PFSK-1 (cell line): Measurements from ENCODE around the gene ADGRB2. TPM values are rescaled to one million over a fixed set of nuclear protein-coding genes. Genes with fewer than 3 reads are reported as not detected.

Experiments used
- FOXP2 ChIP-seq: optimal IDR thresholded peaks from 2 replicates; pipeline ENCODE3; 2011; ENCODE audit warnings: borderline replicate concordance, control low read depth, inconsistent platforms; ENCODE audit not compliant: insufficient read depth; ENCODE audit errors: extremely low read length, extremely low read depth
- POLR2AphosphoS5 ChIP-seq: IDR thresholded peaks from 2 replicates; pipeline ENCODE4 v1.6.1; 2012; ENCODE audit warnings: low read depth, mild to moderate bottlenecking, control low read depth, low read length, moderate library complexity
- REST ChIP-seq, 2 experiments: IDR thresholded peaks; 2 replicates each; pipeline versions ENCODE4 v1.6.1 to v1.8.0; 2011 to 2012; ENCODE audit warnings: low read depth in 2 of 2, low read length in 2 of 2, control low read depth in 1 of 2, inconsistent platforms in 1 of 2, mild to moderate bottlenecking in 1 of 2, moderate library complexity in 1 of 2; ENCODE audit not compliant: insufficient read depth in 1 of 2
- SIN3A ChIP-seq: IDR thresholded peaks from 2 replicates; pipeline ENCODE4 v1.6.1; 2012; ENCODE audit warnings: mild to moderate bottlenecking, low read length, moderate library complexity, borderline replicate concordance; ENCODE audit not compliant: insufficient read depth
- TAF1 ChIP-seq: IDR thresholded peaks from 2 replicates; pipeline ENCODE4 v1.6.1; 2012; ENCODE audit warnings: low read length, control low read depth, borderline replicate concordance; ENCODE audit not compliant: insufficient read depth
- polyA plus RNA-seq: library from polyadenylated mRNA; unstranded; fragments of >200 nt; gene quantifications from one replicate; pipeline ENCODE4 v1.2.1, GENCODE V29; 2012; ENCODE audit warnings: low read depth, missing spikeins; ENCODE audit not compliant: insufficient read length

The ADGRB2 gene
- 23.9 TPM for polyA plus RNA-seq

GRCh38 chr1:31764312-31765040 is at the start of gene ADGRB2:
Gene ADGRB2, minus strand, starts transcription at chr1:31764340. Its CDS starts 7,119 bp downstream, at chr1:31757221.
- TF ChIP-seq TAF1: no peak
- no peak for TF ChIP-seq REST (IDR thresholded peaks at IDR 0.05; ENCODE audit: insufficient read depth in 1 of 2, low read depth in 2 of 2, low read length in 2 of 2)
- no peak for TF ChIP-seq SIN3A
- no peak for TF ChIP-seq FOXP2
- no peak for TF ChIP-seq POLR2AphosphoS5

- TF ChIP-seq TAF1: no peak
- TF ChIP-seq SIN3A: no peak
- TF ChIP-seq REST (IDR thresholded peaks at IDR 0.05; ENCODE audit: insufficient read depth in 1 of 2, low read depth in 2 of 2, low read length in 2 of 2): no peak
- TF ChIP-seq POLR2AphosphoS5: no peak
- no peak for TF ChIP-seq FOXP2
These were observed 48.2 kb upstream of the ADGRB2 start for GRCh38 chr1:31812158-31812829.

GRCh38 chr1:31811605-31812004 is 47.5 kb upstream of the ADGRB2 start:
- TF ChIP-seq FOXP2: no peak
- TF ChIP-seq TAF1: no peak
- TF ChIP-seq REST (IDR thresholded peaks at IDR 0.05; ENCODE audit: insufficient read depth in 1 of 2, low read depth in 2 of 2, low read length in 2 of 2): no peak
- TF ChIP-seq SIN3A: no peak

- TF ChIP-seq REST (IDR thresholded peaks at IDR 0.05; ENCODE audit: insufficient read depth in 1 of 2, low read depth in 2 of 2, low read length in 2 of 2) (no peak), SIN3A (no peak), POLR2AphosphoS5 (no peak), FOXP2 (no peak), TAF1 (no peak)
These were observed 45.6 kb upstream of the ADGRB2 start for GRCh38 chr1:31809698-31810097.
